ENCODE results near the gene IL1RAPL2.

Gene IL1RAPL2

GRCh38 chrX:105260291-105261043, 694.5 kb downstream of the IL1RAPL2 start:
- in situ Hi-C loops (cut with MboI; ENCODE audit: low sequenced_read_pairs), result no loop called here

- in situ Hi-C loops (cut with MboI; ENCODE audit: low sequenced_read_pairs), result no loop called here
Observed at GRCh38 chrX:105263171-105263570, 697.2 kb downstream of the IL1RAPL2 start.

GRCh38 chrX:105263801-105264200, 697.8 kb downstream of the IL1RAPL2 start:
- in situ Hi-C loops (cut with MboI; ENCODE audit: low sequenced_read_pairs), result no loop called here

- in situ Hi-C loops (cut with MboI; ENCODE audit: low sequenced_read_pairs), result no loop called here
Observed at GRCh38 chrX:105265093-105265492, 699.1 kb downstream of the IL1RAPL2 start.

GRCh38 chrX:105266456-105266855, 700.5 kb downstream of the IL1RAPL2 start:
- in situ Hi-C loops (cut with MboI; ENCODE audit: low sequenced_read_pairs), result no loop called here

- in situ Hi-C loops (cut with MboI; ENCODE audit: low sequenced_read_pairs), result no loop called here
Observed at GRCh38 chrX:105267167-105267566, 701.2 kb downstream of the IL1RAPL2 start.

GRCh38 chrX:105269386-105269785, 703.4 kb downstream of the IL1RAPL2 start:
- in situ Hi-C loops (cut with MboI; ENCODE audit: low sequenced_read_pairs), result no loop called here

- in situ Hi-C loops (cut with MboI; ENCODE audit: low sequenced_read_pairs), result no loop called here
Observed at GRCh38 chrX:105273326-105273725, 707.3 kb downstream of the IL1RAPL2 start.

- in situ Hi-C loops (cut with MboI; ENCODE audit: low sequenced_read_pairs), result no loop called here
Observed at GRCh38 chrX:105274091-105274490, 708.1 kb downstream of the IL1RAPL2 start.

GRCh38 chrX:105277132-105277531, 711.1 kb downstream of the IL1RAPL2 start:
- in situ Hi-C loops (cut with MboI; ENCODE audit: low sequenced_read_pairs), result no loop called here

GRCh38 chrX:105282077-105282476, 716.1 kb downstream of the IL1RAPL2 start:
- in situ Hi-C loops (cut with MboI; ENCODE audit: low sequenced_read_pairs), result no loop called here

GRCh38 chrX:105297041-105297440, 731.0 kb downstream of the IL1RAPL2 start:
- in situ Hi-C loops (cut with MboI; ENCODE audit: low sequenced_read_pairs), result no loop called here

- in situ Hi-C loops (cut with MboI; ENCODE audit: low sequenced_read_pairs), result no loop called here
Observed at GRCh38 chrX:105299286-105299685, 733.3 kb downstream of the IL1RAPL2 start.

- in situ Hi-C loops (cut with MboI; ENCODE audit: low sequenced_read_pairs), result no loop called here
Observed at GRCh38 chrX:105302246-105302645, 736.2 kb downstream of the IL1RAPL2 start.

- in situ Hi-C loops (cut with MboI; ENCODE audit: low sequenced_read_pairs), result no loop called here
Observed at GRCh38 chrX:105307762-105308161, 741.8 kb downstream of the IL1RAPL2 start.

GRCh38 chrX:105313596-105313995, 747.6 kb downstream of the IL1RAPL2 start:
- in situ Hi-C loops (cut with MboI; ENCODE audit: low sequenced_read_pairs), result no loop called here

- in situ Hi-C loops (cut with MboI; ENCODE audit: low sequenced_read_pairs), result no loop called here
Observed at GRCh38 chrX:105314458-105314857, 748.5 kb downstream of the IL1RAPL2 start.

- in situ Hi-C loops (cut with MboI; ENCODE audit: low sequenced_read_pairs), result no loop called here
Observed at GRCh38 chrX:105315248-105315647, 749.2 kb downstream of the IL1RAPL2 start.

- in situ Hi-C loops (cut with MboI; ENCODE audit: low sequenced_read_pairs), result no loop called here
Observed at GRCh38 chrX:105317117-105317516, 751.1 kb downstream of the IL1RAPL2 start.

GRCh38 chrX:105323928-105324327, 757.9 kb downstream of the IL1RAPL2 start:
- in situ Hi-C loops (cut with MboI; ENCODE audit: low sequenced_read_pairs), result no loop called here

GRCh38 chrX:105328773-105329172, 762.8 kb downstream of the IL1RAPL2 start:
- in situ Hi-C loops (cut with MboI; ENCODE audit: low sequenced_read_pairs), result no loop called here

- in situ Hi-C loops (cut with MboI; ENCODE audit: low sequenced_read_pairs), result no loop called here
Observed at GRCh38 chrX:105331244-105331643, 765.2 kb downstream of the IL1RAPL2 start.

- in situ Hi-C loops (cut with MboI; ENCODE audit: low sequenced_read_pairs), result no loop called here
Observed at GRCh38 chrX:105347373-105347772, 781.4 kb downstream of the IL1RAPL2 start.

Measured in HL-60/S4 (cell line).